GM21367 (cell line): ENCODE measurements around the gene ZFYVE21.
A peak's percentile ranks its signal among the peaks of the same experiment; 100 is the strongest.
"Not testable (repeated sequence)": the region's sequence is repeated elsewhere in the genome, so short reads cannot be mapped to it uniquely, and the experiment has no call there.

Experiments
- ATAC-seq: cut with Tn5 transposase; IDR thresholded peaks from one replicate; pipeline ENCODE4 v1.9.1; 2021; ENCODE audit not compliant: unreplicated experiment

ZFYVE21 gene

GRCh38 chr14:103758059-103758776 lies 42.6 kb downstream of the ZFYVE21 start:
- no peak for ATAC-seq

DNA sequence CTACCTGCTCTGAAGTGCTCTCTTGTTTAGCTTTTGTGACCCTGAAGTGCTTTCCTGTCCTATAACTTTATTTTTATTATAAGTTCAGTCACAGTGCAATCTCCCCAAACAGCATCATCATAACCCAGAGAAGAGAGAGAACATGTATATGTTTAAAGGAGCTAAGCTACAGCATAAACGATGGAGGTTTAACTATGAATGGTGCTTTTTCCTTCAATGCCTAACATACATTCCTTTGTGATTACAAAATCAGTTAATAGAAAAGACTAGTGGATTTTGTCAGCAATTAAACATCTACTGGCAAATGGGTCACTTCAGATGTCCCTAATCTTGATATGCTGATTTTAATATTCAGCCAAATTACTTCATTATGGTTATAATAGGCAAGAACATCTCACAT lies 46.4 kb downstream of the ZFYVE21 start:
- no peak for ATAC-seq

DNA sequence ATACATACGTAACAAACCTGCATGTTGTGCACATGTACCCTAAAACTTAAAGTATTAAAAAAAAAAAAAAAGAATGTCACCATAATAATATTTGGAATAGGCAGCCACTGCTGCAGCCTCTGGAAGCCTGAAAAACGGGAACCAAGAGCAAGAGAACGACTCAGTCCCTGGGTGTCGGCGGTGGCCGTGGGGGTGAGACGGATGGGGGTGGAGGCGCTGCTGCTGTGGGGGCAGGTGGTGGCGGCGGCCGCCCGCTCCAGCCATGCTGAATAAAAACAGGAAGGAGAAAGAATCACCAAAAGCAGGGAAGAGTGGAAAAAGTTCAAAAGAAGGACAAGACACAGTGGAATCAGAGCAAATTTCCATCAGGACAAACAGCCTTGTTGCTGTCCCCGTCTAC lies 46.9 kb downstream of the ZFYVE21 start:
- no peak for ATAC-seq

DNA sequence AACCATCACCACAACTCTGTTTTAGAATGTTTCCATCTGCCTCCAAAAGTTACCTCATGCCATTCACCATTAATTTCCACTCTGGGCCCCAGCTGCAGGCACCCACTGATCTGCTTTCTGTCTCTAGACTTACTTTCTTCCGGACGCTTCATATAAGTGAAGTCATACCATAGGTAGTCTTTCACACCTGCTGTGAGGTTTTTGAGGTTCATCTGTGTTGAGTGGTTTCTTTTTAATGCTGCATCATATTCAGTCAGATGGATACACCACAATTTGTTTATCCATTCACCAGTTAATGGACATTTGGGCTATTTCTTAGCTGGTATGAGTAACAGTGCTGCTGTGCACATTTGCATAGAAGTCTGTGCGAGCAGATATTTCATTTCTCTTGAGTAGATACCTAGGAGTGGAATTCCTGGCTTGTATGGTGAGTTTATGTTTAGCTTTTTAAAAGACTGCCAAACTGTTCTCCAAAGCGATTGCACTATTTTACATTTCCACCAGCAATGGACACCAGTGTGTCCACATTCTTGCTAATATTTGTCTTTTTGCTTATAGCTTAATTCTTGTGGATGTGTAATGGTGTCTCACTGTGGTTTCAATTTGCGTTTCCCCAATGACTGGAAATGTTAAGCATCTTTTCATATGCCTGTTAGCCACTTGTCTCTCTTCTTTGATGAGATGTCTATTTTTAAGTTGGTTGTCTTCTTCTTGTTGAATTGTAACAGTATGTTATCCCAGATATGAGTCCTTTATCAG lies 48.3 kb downstream of the ZFYVE21 start:
- peak; percentile 73 for ATAC-seq

GRCh38 chr14:103765526-103765925 lies 49.9 kb downstream of the ZFYVE21 start:
- ATAC-seq = no peak

DNA sequence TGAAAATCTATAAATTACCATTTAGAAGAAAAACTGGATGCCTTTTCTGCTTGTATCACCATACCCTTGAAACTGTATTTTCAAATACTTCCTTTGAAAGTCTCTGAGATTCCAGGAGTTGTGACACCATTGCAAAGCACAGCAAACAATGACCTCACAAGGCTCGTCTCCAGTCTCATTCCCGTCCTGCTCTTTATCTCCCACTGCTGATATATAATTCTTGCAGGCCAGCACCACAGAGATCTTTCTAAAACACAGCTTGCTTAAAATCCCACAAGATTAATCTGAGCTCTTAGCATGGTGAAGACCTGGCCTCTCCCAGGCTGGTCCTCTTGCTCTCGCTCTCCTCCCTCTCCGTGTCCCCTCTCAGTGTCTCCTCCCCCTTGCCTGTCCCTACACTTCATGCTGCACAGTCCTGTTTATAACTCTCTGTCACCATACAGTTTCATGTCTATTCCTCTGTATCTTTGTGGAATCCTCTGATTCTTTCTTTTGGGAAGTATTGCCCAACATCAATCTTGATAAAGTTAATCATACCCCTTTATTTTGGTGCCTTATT lies 51.8 kb downstream of the ZFYVE21 start:
- ATAC-seq = no peak

DNA sequence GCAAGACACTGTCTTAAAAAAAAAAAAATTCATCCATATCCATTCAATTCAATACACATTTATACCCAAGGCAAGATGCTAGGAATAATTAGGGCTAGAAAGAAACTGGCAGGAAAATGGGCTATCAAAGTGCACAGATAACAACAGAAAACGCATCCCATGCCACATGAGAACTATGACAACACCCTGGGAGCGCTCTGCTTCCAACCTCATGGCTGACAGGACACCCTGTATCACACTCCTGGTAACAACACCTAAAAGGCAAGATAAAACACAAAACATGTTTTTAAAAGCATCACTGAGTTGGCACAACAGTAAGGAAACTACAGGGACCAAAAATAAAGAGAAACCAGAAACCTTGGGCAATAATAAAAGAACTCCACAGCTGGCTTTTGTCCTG lies 54.9 kb downstream of the ZFYVE21 start:
- no peak for ATAC-seq

- no peak for ATAC-seq
These were observed 55.3 kb downstream of the ZFYVE21 start for GRCh38 chr14:103770902-103771301.

DNA sequence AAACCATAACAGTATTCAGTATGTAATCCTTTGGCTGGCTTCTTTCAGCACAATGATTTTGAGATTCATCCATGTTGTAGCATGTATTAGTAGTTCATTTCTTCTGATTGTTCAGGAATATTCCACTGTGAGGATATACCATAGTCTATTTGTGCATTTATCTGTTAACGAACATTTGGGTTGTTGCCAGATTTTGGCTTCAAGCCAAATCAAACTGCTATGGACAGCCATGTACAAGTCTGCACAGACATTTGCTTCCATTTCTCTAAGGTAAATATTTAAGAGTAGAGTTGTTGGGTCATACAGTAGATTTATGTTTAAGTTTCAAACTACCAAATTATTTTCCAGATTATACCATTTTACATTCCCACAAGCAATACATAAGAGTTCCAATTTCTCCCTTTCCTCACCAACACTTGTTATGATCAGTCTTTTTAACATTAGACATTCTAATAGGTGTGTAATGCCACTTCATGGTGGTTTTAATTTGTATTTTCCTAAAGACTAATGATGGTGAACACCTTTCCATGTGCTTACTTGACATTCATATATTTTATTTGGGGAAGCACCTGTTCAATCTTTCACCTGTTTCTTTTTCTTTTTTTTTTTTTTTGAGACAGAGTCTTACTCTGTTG lies 56.6 kb downstream of the ZFYVE21 start:
- no peak for ATAC-seq

DNA sequence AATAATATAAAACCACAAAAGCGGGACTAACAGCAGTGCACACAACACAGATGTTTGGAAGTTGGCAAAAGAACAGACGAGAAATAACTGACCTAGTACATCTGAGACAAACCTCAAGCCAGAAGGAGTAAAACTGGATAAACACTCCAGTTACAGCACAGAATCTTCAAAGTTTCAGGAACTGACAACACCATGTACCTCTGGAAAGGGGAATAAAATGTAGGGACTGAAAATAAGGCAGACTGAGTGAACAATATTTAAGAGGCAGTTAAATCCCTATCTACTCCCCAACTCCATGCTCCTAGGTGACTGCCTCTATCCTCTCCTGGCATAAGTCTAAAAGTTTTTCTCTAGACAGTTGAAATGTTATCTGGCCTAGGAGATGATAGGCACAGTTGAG lies 57.9 kb downstream of the ZFYVE21 start:
- no peak for ATAC-seq

DNA sequence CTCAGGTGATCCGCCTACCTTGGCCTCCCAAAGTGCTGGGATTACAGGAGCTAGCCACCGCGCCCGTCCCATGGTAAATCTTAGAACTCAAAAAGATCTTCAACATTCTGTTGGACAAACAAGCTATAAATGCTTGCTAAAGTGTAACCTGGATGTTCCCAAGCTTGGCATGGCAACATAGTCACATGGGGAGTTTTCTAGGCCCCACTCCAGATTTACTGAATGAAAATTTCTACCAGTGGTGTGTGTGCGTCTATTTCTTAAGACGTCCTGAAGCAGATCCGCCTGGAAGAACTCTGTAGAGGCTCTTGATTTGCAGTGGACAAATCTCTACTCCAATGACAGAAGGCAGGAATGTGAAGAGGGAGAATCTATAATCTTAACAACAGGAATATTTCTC lies 59.9 kb downstream of the ZFYVE21 start:
- no peak for ATAC-seq

DNA sequence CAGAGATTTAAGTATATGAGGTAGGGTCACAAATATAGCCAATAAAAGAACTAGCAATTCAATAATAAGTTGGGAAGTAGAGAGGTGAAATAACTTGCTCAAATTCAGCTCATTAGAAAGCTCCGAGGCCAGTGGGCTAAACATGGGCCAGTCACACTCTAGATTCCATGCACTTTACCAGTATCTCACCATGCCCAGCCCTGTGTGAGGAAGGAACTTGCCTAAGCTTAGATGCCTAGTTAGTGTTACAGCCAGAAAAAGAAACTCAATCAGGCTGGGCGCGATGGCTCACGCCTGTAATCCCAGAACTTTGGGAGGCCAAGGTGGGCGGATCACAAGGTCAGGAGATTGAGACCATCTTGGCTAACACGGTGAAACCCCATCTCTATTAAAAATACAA lies 60.7 kb downstream of the ZFYVE21 start:
- ATAC-seq = not testable (repeated sequence)

- no peak for ATAC-seq
These were observed 66.8 kb downstream of the ZFYVE21 start for GRCh38 chr14:103782376-103782775.
